ENCODE results near the gene SOD2.
"Not testable (repeated sequence)": the region's sequence is repeated elsewhere in the genome, so short reads cannot be mapped to it uniquely, and the experiment has no call there.

SOD2 gene

GRCh38 chr6:159693128-159693893 lies at the start of gene SOD2:
SOD2 (minus strand) TSS chr6:159693241; CDS start chr6:159693167, 74 bp downstream.
- FAIRE-seq, result peak; percentile 89

GRCh38 chr6:159742165-159742564 lies 49.1 kb upstream of the SOD2 start:
- DNase-seq (ENCODE audit: insufficient read length, low spot score) (no peak), FAIRE-seq (no peak)

More at GRCh38 chr6:159693128-159693893, at the start of gene SOD2:
- DNase-seq (ENCODE audit: insufficient read length, low spot score), result peak; percentile 79

GRCh38 chr6:159739341-159739740 lies 46.3 kb upstream of the SOD2 start:
- DNase-seq (ENCODE audit: insufficient read length, low spot score) (no peak), FAIRE-seq (peak; percentile 64)

GRCh38 chr6:159736908-159737307 lies 43.9 kb upstream of the SOD2 start:
- FAIRE-seq (no peak), DNase-seq (ENCODE audit: insufficient read length, low spot score) (no peak)

- FAIRE-seq; DNase-seq (ENCODE audit: insufficient read length, low spot score): not testable (repeated sequence)
Observed at GRCh38 chr6:159733395-159733794, 40.4 kb upstream of the SOD2 start.

- not testable (repeated sequence) for FAIRE-seq; DNase-seq (ENCODE audit: insufficient read length, low spot score)
Observed at GRCh38 chr6:159732550-159732949, 39.5 kb upstream of the SOD2 start.

- FAIRE-seq, result peak; percentile 54
Observed at GRCh38 chr6:159730332-159730676, 37.3 kb upstream of the SOD2 start.

GRCh38 chr6:159729598-159730331 lies 36.7 kb upstream of the SOD2 start:
- FAIRE-seq, result peak; percentile 91
- no peak for DNase-seq (ENCODE audit: insufficient read length, low spot score)

More at GRCh38 chr6:159730332-159730676, 37.3 kb upstream of the SOD2 start:
- no peak for DNase-seq (ENCODE audit: insufficient read length, low spot score)

GRCh38 chr6:159728531-159728964 lies 35.5 kb upstream of the SOD2 start:
- no peak for DNase-seq (ENCODE audit: insufficient read length, low spot score)
- FAIRE-seq, result peak; percentile 58

GRCh38 chr6:159727717-159728445 lies 34.8 kb upstream of the SOD2 start:
- DNase-seq (ENCODE audit: insufficient read length, low spot score) (no peak), FAIRE-seq (no peak)

- FAIRE-seq (peak; percentile 89), DNase-seq (ENCODE audit: insufficient read length, low spot score) (peak; percentile 78)
Observed at GRCh38 chr6:159726918-159727716, 34.1 kb upstream of the SOD2 start, which contains the start of gene WTAP. WTAP (plus strand) TSS chr6:159727506; CDS start chr6:159736266, 8,760 bp downstream.

- FAIRE-seq (no peak), DNase-seq (ENCODE audit: insufficient read length, low spot score) (no peak)
Observed at GRCh38 chr6:159726255-159726917, 33.3 kb upstream of the SOD2 start.

GRCh38 chr6:159725208-159725607 lies 32.2 kb upstream of the SOD2 start:
- FAIRE-seq; DNase-seq (ENCODE audit: insufficient read length, low spot score): not testable (repeated sequence)

- DNase-seq (ENCODE audit: insufficient read length, low spot score), result no peak
- FAIRE-seq, result no peak
Observed at GRCh38 chr6:159724778-159725177, 31.7 kb upstream of the SOD2 start.

- FAIRE-seq, result no peak
Observed at GRCh38 chr6:159723259-159723658, 30.2 kb upstream of the SOD2 start.

GRCh38 chr6:159722655-159723054 lies 29.6 kb upstream of the SOD2 start:
- FAIRE-seq (no peak), DNase-seq (ENCODE audit: insufficient read length, low spot score) (no peak)

More at GRCh38 chr6:159723259-159723658, 30.2 kb upstream of the SOD2 start:
- no peak for DNase-seq (ENCODE audit: insufficient read length, low spot score)

- FAIRE-seq; DNase-seq (ENCODE audit: insufficient read length, low spot score): not testable (repeated sequence)
Observed at GRCh38 chr6:159721981-159722380, 28.9 kb upstream of the SOD2 start.

- DNase-seq (ENCODE audit: insufficient read length, low spot score), result no peak
- FAIRE-seq, result no peak
Observed at GRCh38 chr6:159720708-159721107, 27.7 kb upstream of the SOD2 start.

- DNase-seq (ENCODE audit: insufficient read length, low spot score) (no peak), FAIRE-seq (no peak)
Observed at GRCh38 chr6:159719287-159719686, 26.2 kb upstream of the SOD2 start.

- DNase-seq (ENCODE audit: insufficient read length, low spot score), result no peak
- no peak for FAIRE-seq
Observed at GRCh38 chr6:159718634-159719033, 25.6 kb upstream of the SOD2 start.
